T-cell (primary cell): ENCODE results near the gene CACNA2D4. TPM values are rescaled to one million over a fixed set of nuclear protein-coding genes. Genes with fewer than 3 reads are reported as not detected.
A peak's percentile ranks its signal among the peaks of the same experiment; 100 is the strongest.

Experiments
- ATAC-seq, 4 experiments: fragments of 200-7000 bp in 3 of 4; fragments of 150-1000 bp in 1 of 4; cut with Tn5 transposase; replicated peaks in 1 of 4; 1 replicate in 3 of 4; 2 replicates in 1 of 4; pipeline ENCODE4 v1.10.0; 2021; ENCODE audit warnings: moderate library complexity in 3 of 4, mild to moderate bottlenecking in 2 of 4, moderate number of reproducible peaks in 1 of 4
- CTCF ChIA-PET, 2 donors: fragments of 300-600 bp; sonication (Branson Sonifier 250); formaldehyde crosslinking; loops; one replicate each; lab custom pipeline; 2022; ENCODE audit warnings: antibody characterized with exemption in 2 of 2; lab: Charles Lee
- POLR2A ChIA-PET, 2 donors: fragments of 300-600 bp; sonication (Branson Sonifier 250); formaldehyde crosslinking; loops; one replicate each; lab custom pipeline; 2022; ENCODE audit warnings: antibody characterized with exemption in 2 of 2; lab: Charles Lee
- DNase-seq, 35 experiments: peaks; one replicate each; pipeline versions ENCODE4 v3.0.0 to v3.0.0-alpha.2; 2013 to 2023
- H3K27ac ChIP-seq: one replicate; pipeline ENCODE4 v1.5.1; 2013; ENCODE audit warnings: low read length
- H3K27me3 ChIP-seq, 2 experiments: replicated peaks in 1 of 2; 1 replicate in 1 of 2; 2 replicates in 1 of 2; pipeline versions ENCODE4 v1.6.1 to v1.7.0; 2013; ENCODE audit warnings: low read length in 1 of 2, mixed read lengths in 1 of 2; ENCODE audit not compliant: control insufficient read depth in 2 of 2, insufficient read depth in 2 of 2; ENCODE audit errors: extremely low read depth in 1 of 2
- H3K36me3 ChIP-seq, 2 donors: 1 replicate in 1 of 2; 2 replicates in 1 of 2; pipeline versions ENCODE4 v1.6.1 to v1.7.0; 2013; ENCODE audit warnings: low read length in 1 of 2; ENCODE audit not compliant: control insufficient read depth in 2 of 2, insufficient read depth in 1 of 2; ENCODE audit errors: extremely low read depth in 1 of 2
- H3K4me1 ChIP-seq, 2 experiments: 1 replicate in 1 of 2; 2 replicates in 1 of 2; pipeline versions ENCODE4 v1.6.1 to v1.7.0; 2013; ENCODE audit warnings: low read length in 2 of 2, mixed read lengths in 1 of 2; ENCODE audit not compliant: insufficient read depth in 2 of 2, control insufficient read depth in 1 of 2; ENCODE audit errors: extremely low read depth in 1 of 2
- H3K4me3 ChIP-seq, 2 donors: 1 replicate in 1 of 2; 2 replicates in 1 of 2; pipeline versions ENCODE4 v1.5.1 to v1.7.0; 2013; ENCODE audit warnings: mild to moderate bottlenecking in 2 of 2, low read length in 1 of 2, moderate library complexity in 1 of 2; ENCODE audit not compliant: control insufficient read depth in 1 of 2; ENCODE audit errors: extremely low read depth in 1 of 2
- H3K9me3 ChIP-seq: 2 replicates; pipeline ENCODE4 v1.7.0; 2013
- H3K27ac Mint-ChIP-seq, 2 donors: one replicate each; pipeline ENCODE4 v1.8.0; 2020 to 2021; ENCODE audit warnings: mild to moderate bottlenecking in 2 of 2, mixed read lengths in 2 of 2
- H3K27me3 Mint-ChIP-seq, 2 donors: one replicate each; pipeline ENCODE4 v1.8.0; 2021 to 2022; ENCODE audit warnings: mixed read lengths in 2 of 2
- H3K36me3 Mint-ChIP-seq: one replicate; pipeline ENCODE4 v1.8.0; 2021; ENCODE audit warnings: mixed read lengths
- H3K4me1 Mint-ChIP-seq, 3 donors: one replicate each; pipeline ENCODE4 v1.8.0; 2020 to 2022; ENCODE audit warnings: mixed read lengths in 3 of 3, mild to moderate bottlenecking in 1 of 3
- H3K4me3 Mint-ChIP-seq, 3 donors: one replicate each; pipeline ENCODE4 v1.8.0; 2020 to 2022; ENCODE audit warnings: mild to moderate bottlenecking in 3 of 3, mixed read lengths in 3 of 3, moderate library complexity in 3 of 3
- H3K9me3 Mint-ChIP-seq, 3 donors: one replicate each; pipeline ENCODE4 v1.8.0; 2020 to 2022; ENCODE audit warnings: mixed read lengths in 3 of 3
- WGBS: methylation state at CpG from one replicate; pipeline ENCODE4 v1.1.5; 2013; ENCODE audit warnings: missing lambda C conversion rate; ENCODE audit not compliant: insufficient coverage; 5-methylcytosine and 5-hydroxymethylcytosine counted together
- total RNA-seq, 35 experiments: library from RNA in 6 of 35; stranded (reverse) in 6 of 35; fragments of 120-200 nt in 1 of 35; gene quantifications; one replicate each; pipeline versions ENCODE4 v1.2.1 to v1.2.4 and lab custom pipeline; 2013 to 2026

The CACNA2D4 gene
- total RNA-seq, 5 donors from 2014 or later (not counting 1 experiment from before 2014, with no cell fraction given): 10.2 to 14.8 (median 12.1) TPM

GRCh38 chr12:1758376-1758775, 160.1 kb downstream of the CACNA2D4 start:
- no peak for ATAC-seq
- H3K27me3 ChIP-seq: no peaks in the 10 kb centered on the region
- peaks cover 51% of the 10 kb centered on the region for H3K36me3 Mint-ChIP-seq
- peaks cover 3 to 13% (median 13%) of the 10 kb centered on the region in 3 donors for H3K4me1 Mint-ChIP-seq
- H3K9me3 Mint-ChIP-seq: no peaks in the 10 kb centered on the region
- no CpG with 5 or more reads among the region's 2 CpGs for WGBS
- H3K9me3 ChIP-seq: no peaks in the 10 kb centered on the region
- no peak overlapping the region for H3K4me3 Mint-ChIP-seq
- DNase-seq: no peak
- ChIA-PET CTCF (interaction anchor here in 1 of 2 donors (0.7 kb wide), 1 partner anchor 15 kb away, joined by 3 read pairs; no protein-coding TSS in a partner anchor), POLR2A (no interaction called here)
- H3K27ac ChIP-seq: no peak overlapping the region
- peaks cover 7 to 22% of the 10 kb centered on the region in 2 donors for H3K36me3 ChIP-seq
- H3K4me1 ChIP-seq: no peaks in the 10 kb centered on the region
- H3K4me3 ChIP-seq: no peak overlapping the region
- no peaks in the 10 kb centered on the region for H3K27me3 Mint-ChIP-seq
- no peak overlapping the region for H3K27ac Mint-ChIP-seq

DNA sequence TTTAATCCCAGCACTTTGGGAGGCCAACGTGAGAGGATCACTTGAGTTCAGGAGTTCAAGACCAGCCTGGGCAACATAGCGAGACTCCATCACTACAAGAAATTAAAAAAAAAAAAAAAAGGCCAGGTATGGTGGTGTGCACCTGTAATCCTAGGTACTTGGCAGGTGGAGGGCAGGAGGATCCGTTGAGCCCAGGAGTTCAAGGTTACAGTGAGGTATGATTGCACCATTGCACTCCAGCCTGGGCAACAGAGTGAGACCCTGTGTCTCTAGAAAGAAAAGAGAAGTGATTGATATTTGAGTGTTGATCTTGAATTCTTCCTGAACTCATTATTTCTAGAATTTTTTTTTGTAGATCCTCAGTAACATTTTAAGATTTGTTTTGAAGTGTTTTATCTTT, 168.2 kb downstream of the CACNA2D4 start:
- Mint-ChIP-seq H3K27ac (no peak overlapping the region), H3K4me1 (peaks cover 25 to 32% (median 29%) of the 10 kb centered on the region in 3 donors), H3K36me3 (peaks cover 40% of the 10 kb centered on the region), H3K27me3 (no peaks in the 10 kb centered on the region), H3K4me3 (no peak overlapping the region), H3K9me3 (peaks cover 0 to 20% (median 9%) of the 10 kb centered on the region in 3 donors)
- DNase-seq (no peak), ATAC-seq (no peak)
- Histone ChIP-seq H3K9me3 (peaks cover 3% of the 10 kb centered on the region), H3K27me3 (no peaks in the 10 kb centered on the region), H3K4me3 (no peak overlapping the region), H3K36me3 (peaks cover 5 to 11% of the 10 kb centered on the region in 2 donors), H3K4me1 (no peaks in the 10 kb centered on the region), H3K27ac (no peak overlapping the region)
- ChIA-PET POLR2A (no interaction called here), CTCF (no interaction called here)
- WGBS: no CpG with 5 or more reads among the region's 3 CpGs

- Mint-ChIP-seq H3K36me3 (peaks cover 36% of the 10 kb centered on the region), H3K4me1 (peaks cover 25 to 32% (median 31%) of the 10 kb centered on the region in 3 donors), H3K27ac (no peak overlapping the region), H3K27me3 (no peaks in the 10 kb centered on the region), H3K4me3 (no peak overlapping the region), H3K9me3 (peaks cover 0 to 20% (median 9%) of the 10 kb centered on the region in 3 donors)
- Histone ChIP-seq H3K27ac (no peak overlapping the region), H3K9me3 (peaks cover 3% of the 10 kb centered on the region), H3K4me3 (no peak overlapping the region), H3K4me1 (no peaks in the 10 kb centered on the region), H3K36me3 (peaks cover 4 to 8% of the 10 kb centered on the region in 2 donors), H3K27me3 (no peaks in the 10 kb centered on the region)
- ChIA-PET CTCF (no interaction called here), POLR2A (no interaction called here)
- WGBS: no CpG with 5 or more reads among the region's 5 CpGs
- ATAC-seq (no peak), DNase-seq (no peak)
Measured at GRCh38 chr12:1749019-1749418, 169.4 kb downstream of the CACNA2D4 start.

GRCh38 chr12:1747609-1748008, 170.8 kb downstream of the CACNA2D4 start:
- POLR2A ChIA-PET: interaction anchor here in 1 of 2 donors (0.8 kb wide), 1 partner anchor 26 kb away, joined by 3 read pairs; no protein-coding TSS in a partner anchor
- H3K4me3 ChIP-seq: no peak overlapping the region
- no peaks in the 10 kb centered on the region for H3K27me3 ChIP-seq
- peaks cover 3% of the 10 kb centered on the region for H3K9me3 ChIP-seq
- Mint-ChIP-seq H3K9me3 (peaks cover 0 to 20% (median 9%) of the 10 kb centered on the region in 3 donors), H3K4me3 (no peak overlapping the region), H3K36me3 (peaks cover 36% of the 10 kb centered on the region), H3K27ac (no peak overlapping the region), H3K27me3 (no peaks in the 10 kb centered on the region), H3K4me1 (peaks cover 21 to 26% (median 25%) of the 10 kb centered on the region in 3 donors)
- DNase-seq: no peak
- CTCF ChIA-PET: no interaction called here
- H3K4me1 ChIP-seq: no peaks in the 10 kb centered on the region
- no peak for ATAC-seq
- peaks cover 4 to 8% of the 10 kb centered on the region in 2 donors for H3K36me3 ChIP-seq
- H3K27ac ChIP-seq: no peak overlapping the region
- no CpG with 5 or more reads among the region's 2 CpGs for WGBS

DNA sequence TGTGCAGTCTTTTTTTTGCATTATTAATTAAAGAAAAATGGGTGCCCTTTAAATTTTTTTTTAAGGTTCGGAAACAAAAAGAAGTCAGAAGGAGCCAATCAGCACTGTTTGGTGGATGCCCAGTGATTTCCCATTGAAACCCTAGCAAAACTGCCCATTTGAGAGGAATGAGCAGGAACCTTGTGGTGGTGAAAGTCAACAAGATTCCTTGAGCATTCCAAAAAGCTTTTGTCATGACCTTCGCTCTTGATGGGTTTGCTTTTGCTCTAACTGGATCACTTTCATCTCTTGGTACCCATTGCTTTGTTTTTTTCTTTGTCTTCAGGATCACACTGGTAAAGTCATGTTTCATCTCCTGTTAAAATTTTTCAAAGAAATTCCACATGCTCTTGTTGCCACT, 173.5 kb downstream of the CACNA2D4 start:
- Histone ChIP-seq H3K9me3 (peaks cover 3% of the 10 kb centered on the region), H3K4me1 (peaks cover 0 to 8% of the 10 kb centered on the region in 2 experiments), H3K27me3 (no peaks in the 10 kb centered on the region), H3K36me3 (peaks cover 4 to 8% of the 10 kb centered on the region in 2 donors), H3K4me3 (no peak overlapping the region), H3K27ac (no peak overlapping the region)
- DNase-seq: no peak
- no peak overlapping the region for H3K4me3 Mint-ChIP-seq
- POLR2A ChIA-PET: no interaction called here
- peaks cover 36 to 43% (median 40%) of the 10 kb centered on the region in 3 donors for H3K4me1 Mint-ChIP-seq
- peaks cover 36% of the 10 kb centered on the region for H3K36me3 Mint-ChIP-seq
- H3K27me3 Mint-ChIP-seq: no peaks in the 10 kb centered on the region
- ATAC-seq: no peak
- CTCF ChIA-PET: no interaction called here
- peak overlapping the region in 1 of 2 donors; percentile 24 for H3K27ac Mint-ChIP-seq
- WGBS: 91% methylated on average over 1 of the region's 2 CpGs
- peaks cover 0 to 20% (median 9%) of the 10 kb centered on the region in 3 donors for H3K9me3 Mint-ChIP-seq

Other genes with a start within 250 kb of the CACNA2D4 start
- gene ADIPOR2, start 227.6 kb downstream of the CACNA2D4 start, total RNA-seq: 10 to 100 TPM; 21.7 to 35.0 (median 33.4) TPM
- not detected for gene LRTM2, start 98.1 kb downstream of the CACNA2D4 start, total RNA-seq
- 10 to 100 TPM; 10.5 to 24.2 (median 20.3) TPM for gene DCP1B, start 85.8 kb upstream of the CACNA2D4 start, total RNA-seq
- gene CACNA1C, start 134.3 kb upstream of the CACNA2D4 start, total RNA-seq: under 1 TPM; 0.10 to 0.26 (median 0.16) TPM